GM18499 (cell line): ENCODE measurements around the gene PHLDA3.
"Not testable (repeated sequence)": the region's sequence is repeated elsewhere in the genome, so short reads cannot be mapped to it uniquely, and the experiment has no call there.

Experiments used
- ATAC-seq: cut with Tn5 transposase; IDR thresholded peaks from one replicate; pipeline ENCODE4 v1.9.1; 2021; ENCODE audit warnings: moderate number of reproducible peaks; ENCODE audit not compliant: insufficient read depth, unreplicated experiment

Gene PHLDA3

GRCh38 chr1:201488830-201489589 lies 20.0 kb upstream of the PHLDA3 start:
- no peak for ATAC-seq

- ATAC-seq = no peak
These were observed 18.8 kb upstream of the PHLDA3 start for GRCh38 chr1:201487742-201488141.

GRCh38 chr1:201486187-201486586 lies 17.2 kb upstream of the PHLDA3 start:
- no peak for ATAC-seq

GRCh38 chr1:201485184-201485774 lies 16.3 kb upstream of the PHLDA3 start:
- ATAC-seq = no peak

GRCh38 chr1:201483373-201483949 lies 14.5 kb upstream of the PHLDA3 start:
- no peak for ATAC-seq

GRCh38 chr1:201482755-201483154 lies 13.8 kb upstream of the PHLDA3 start:
- no peak for ATAC-seq

GRCh38 chr1:201481761-201482493 lies 12.9 kb upstream of the PHLDA3 start:
- no peak for ATAC-seq

- no peak for ATAC-seq
These were observed 12.0 kb upstream of the PHLDA3 start for GRCh38 chr1:201481004-201481380.

GRCh38 chr1:201480231-201481003 lies 11.4 kb upstream of the PHLDA3 start:
- ATAC-seq = no peak

GRCh38 chr1:201479201-201479730 lies 10.3 kb upstream of the PHLDA3 start:
- ATAC-seq = no peak

- not testable (repeated sequence) for ATAC-seq
These were observed 9.7 kb upstream of the PHLDA3 start for GRCh38 chr1:201478666-201479065.

- ATAC-seq = no peak
These were observed 7.8 kb upstream of the PHLDA3 start for GRCh38 chr1:201476670-201477344.

- ATAC-seq = no peak
These were observed 7.1 kb upstream of the PHLDA3 start for GRCh38 chr1:201475915-201476669.

GRCh38 chr1:201475130-201475529 lies 6.1 kb upstream of the PHLDA3 start:
- no peak for ATAC-seq

- no peak for ATAC-seq
These were observed 4.3 kb upstream of the PHLDA3 start for GRCh38 chr1:201473296-201473695.

GRCh38 chr1:201472321-201472720 lies 3.3 kb upstream of the PHLDA3 start:
- not testable (repeated sequence) for ATAC-seq

GRCh38 chr1:201471772-201472171 lies 2.8 kb upstream of the PHLDA3 start:
- ATAC-seq = no peak

GRCh38 chr1:201470581-201470980 lies 1.6 kb upstream of the PHLDA3 start:
- no peak for ATAC-seq

- ATAC-seq = no peak
These were observed 672 bp upstream of the PHLDA3 start for GRCh38 chr1:201469645-201470074.
